NCI-H446 (cell line): Measurements from ENCODE around the gene YARS1.

Experiments
- DNase-seq, 2 experiments: peaks; one replicate each; lab custom pipeline; 2025; lab: John Stamatoyannopoulos, UW

YARS1 gene

GRCh38 chr1:32765570-32766327, 51.4 kb downstream of the YARS1 start:
- no peak for DNase-seq

- DNase-seq: peak; percentile 44 to 90
These were observed 52.2 kb downstream of the YARS1 start for GRCh38 chr1:32764826-32765569.

- DNase-seq: no peak
These were observed 53.9 kb downstream of the YARS1 start for GRCh38 chr1:32763221-32763620.

- no peak for DNase-seq
These were observed 55.2 kb downstream of the YARS1 start for GRCh38 chr1:32761936-32762335.

- peak in 1 of 2 experiments; percentile 46 for DNase-seq
These were observed 55.8 kb downstream of the YARS1 start for GRCh38 chr1:32761253-32761877.

- DNase-seq: no peak
These were observed 57.0 kb downstream of the YARS1 start for GRCh38 chr1:32759997-32760623.

- DNase-seq: no peak
These were observed 57.6 kb downstream of the YARS1 start for GRCh38 chr1:32759521-32759981.

GRCh38 chr1:32758795-32759430, 58.2 kb downstream of the YARS1 start:
- DNase-seq: no peak

- no peak for DNase-seq
These were observed 58.9 kb downstream of the YARS1 start for GRCh38 chr1:32758177-32758794.

- DNase-seq: no peak
These were observed 59.8 kb downstream of the YARS1 start for GRCh38 chr1:32757213-32757895.

- DNase-seq: no peak
These were observed 61.4 kb downstream of the YARS1 start for GRCh38 chr1:32755810-32756159.

- DNase-seq: no peak
These were observed 61.9 kb downstream of the YARS1 start for GRCh38 chr1:32755098-32755809.

GRCh38 chr1:32754317-32755097, 62.7 kb downstream of the YARS1 start:
- DNase-seq: no peak

GRCh38 chr1:32753532-32754316, 63.4 kb downstream of the YARS1 start:
- DNase-seq: peak; percentile 47 to 85

- DNase-seq: no peak
These were observed 67.4 kb downstream of the YARS1 start for GRCh38 chr1:32749771-32750170.

- DNase-seq: no peak
These were observed 67.8 kb downstream of the YARS1 start for GRCh38 chr1:32749332-32749731.

- DNase-seq: no peak
These were observed 68.2 kb downstream of the YARS1 start for GRCh38 chr1:32748926-32749325.

GRCh38 chr1:32748348-32748747, 68.8 kb downstream of the YARS1 start:
- DNase-seq: no peak

- DNase-seq: no peak
These were observed 71.0 kb downstream of the YARS1 start for GRCh38 chr1:32746130-32746529.
